Right atrium auricular region (tissue), 2 donors: ENCODE data around the gene ATP13A2. TPM values are rescaled to one million over a fixed set of nuclear protein-coding genes. Genes with fewer than 3 reads are reported as not detected.

Source experiments
- DNase-seq: peaks from one replicate; pipeline ENCODE4 v3.0.0-alpha.2; 2019; ENCODE audit warnings: low spot score
- H3K27ac ChIP-seq, 2 donors: fragments of 200-600 bp; sonication (generic); 1 replicate in 1 of 2; 2 replicates in 1 of 2; pipeline ENCODE4 v1.5.1; 2016 to 2019
- H3K27me3 ChIP-seq, 2 donors: fragments of 200-600 bp; sonication (generic); one replicate each; pipeline versions ENCODE4 v1.5.1 to v1.6.0; 2017 to 2019
- H3K36me3 ChIP-seq: fragments of 200-600 bp; sonication (generic); one replicate; pipeline ENCODE4 v1.5.1; 2016
- H3K4me1 ChIP-seq, 2 donors: fragments of 200-600 bp; sonication (generic); one replicate each; pipeline versions ENCODE4 v1.5.1 to v1.6.0; 2017 to 2019
- H3K4me3 ChIP-seq, 2 donors: fragments of 200-600 bp; sonication (generic); 1 replicate in 1 of 2; 2 replicates in 1 of 2; pipeline ENCODE4 v1.5.1; 2017 to 2019; ENCODE audit warnings: mild to moderate bottlenecking in 1 of 2, moderate library complexity in 1 of 2
- H3K9me3 ChIP-seq, 2 donors: fragments of 200-600 bp; sonication (generic); one replicate each; pipeline ENCODE4 v1.5.1; 2019
- CTCF ChIP-seq, 2 donors: fragments of 200-600 bp; sonication (generic); IDR thresholded peaks; one replicate each; pipeline ENCODE4 v1.5.1; 2019; ENCODE audit warnings: antibody characterized with exemption in 2 of 2
- total RNA-seq, 2 donors: library from RNA; depleted of rRNA; stranded (reverse); fragments of >200 nt; gene quantifications; one replicate each; pipeline ENCODE4 v1.1.0, GENCODE V29; 2016

ATP13A2 gene
- total RNA-seq, 2 donors from 2014 or later = 13.6 to 24.2 TPM

- H3K36me3 ChIP-seq = no peaks in the 10 kb centered on the region
- no peak overlapping the region for H3K4me3 ChIP-seq
- no peak overlapping the region for H3K27ac ChIP-seq
- peaks cover 0 to 24% of the 10 kb centered on the region in 2 donors for H3K4me1 ChIP-seq
- no peak for DNase-seq
- no peak for TF ChIP-seq CTCF (IDR thresholded peaks at IDR 0.05)
- no peaks in the 10 kb centered on the region for H3K27me3 ChIP-seq
- no peaks in the 10 kb centered on the region for H3K9me3 ChIP-seq
These were observed 35.9 kb downstream of the ATP13A2 start for GRCh38 chr1:16975838-16976237.

GRCh38 chr1:16975211-16975610 lies 36.5 kb downstream of the ATP13A2 start:
- no peak for TF ChIP-seq CTCF (IDR thresholded peaks at IDR 0.05)
- H3K27ac ChIP-seq = no peak overlapping the region
- H3K4me3 ChIP-seq = no peak overlapping the region
- H3K36me3 ChIP-seq = no peaks in the 10 kb centered on the region
- peaks cover 0 to 18% of the 10 kb centered on the region in 2 donors for H3K4me1 ChIP-seq
- DNase-seq = no peak
- no peaks in the 10 kb centered on the region for H3K27me3 ChIP-seq
- H3K9me3 ChIP-seq = no peaks in the 10 kb centered on the region

GRCh38 chr1:16973215-16973614 lies 38.5 kb downstream of the ATP13A2 start:
- DNase-seq = no peak
- no peak for TF ChIP-seq CTCF (IDR thresholded peaks at IDR 0.05)
- H3K27ac ChIP-seq = no peak overlapping the region

GRCh38 chr1:16972189-16972895 lies 39.4 kb downstream of the ATP13A2 start:
- Histone ChIP-seq H3K4me1 (peaks cover 0 to 6% of the 10 kb centered on the region in 2 donors), H3K9me3 (no peaks in the 10 kb centered on the region), H3K27ac (no peak overlapping the region), H3K27me3 (no peaks in the 10 kb centered on the region), H3K36me3 (no peaks in the 10 kb centered on the region), H3K4me3 (no peak overlapping the region)
- TF ChIP-seq CTCF (IDR thresholded peaks at IDR 0.05) = no peak
- no peak for DNase-seq

More at GRCh38 chr1:16973215-16973614, 38.5 kb downstream of the ATP13A2 start:
- Histone ChIP-seq H3K36me3 (no peaks in the 10 kb centered on the region), H3K9me3 (no peaks in the 10 kb centered on the region), H3K4me3 (no peak overlapping the region), H3K4me1 (no peaks in the 10 kb centered on the region), H3K27me3 (no peaks in the 10 kb centered on the region)

- no peak overlapping the region for H3K4me3 ChIP-seq
- no peaks in the 10 kb centered on the region for H3K9me3 ChIP-seq
- no peak overlapping the region for H3K27ac ChIP-seq
- H3K27me3 ChIP-seq = no peaks in the 10 kb centered on the region
- H3K4me1 ChIP-seq = peaks cover 0 to 14% of the 10 kb centered on the region in 2 donors
- DNase-seq = no peak
- TF ChIP-seq CTCF (IDR thresholded peaks at IDR 0.05) = no peak
- peaks cover under 1% of the 10 kb centered on the region for H3K36me3 ChIP-seq
These were observed 40.2 kb downstream of the ATP13A2 start for GRCh38 chr1:16971341-16972188.
